GM12864 (cell line): ENCODE results near the gene ARL10.

ENCODE experiments used
- DNase-seq: peaks from one replicate; pipeline ENCODE4 v3.0.0-alpha.2; 2011; ENCODE audit warnings: low read depth
- H3K4me3 ChIP-seq: 2 replicates; pipeline ENCODE4 v1.5.1; 2011; ENCODE audit warnings: mild to moderate bottlenecking, low read depth, low read length, control low read depth
- CTCF ChIP-seq: IDR thresholded peaks from 2 replicates; pipeline ENCODE4 v1.5.1; 2011; ENCODE audit warnings: low read depth, mild to moderate bottlenecking, moderate library complexity, low read length, control low read depth, inconsistent platforms; ENCODE audit errors: missing control alignments

Gene ARL10

GRCh38 chr5:176365351-176366231 is at the start of gene ARL10:
Gene ARL10, plus strand, starts transcription at chr5:176365487. Its CDS starts 77 bp downstream, at chr5:176365564.
- no peak for DNase-seq
- peak within 1 kb of the TSS; percentile 74 for H3K4me3 ChIP-seq
- TF ChIP-seq CTCF, result no peak

GRCh38 chr5:176317534-176318374 is 47.5 kb upstream of the ARL10 start:
- H3K4me3 ChIP-seq, result no peak overlapping the region
- no peak for DNase-seq
- TF ChIP-seq CTCF, result no peak

GRCh38 chr5:176319827-176320554 is 45.3 kb upstream of the ARL10 start:
- no peak overlapping the region for H3K4me3 ChIP-seq
- no peak for DNase-seq
- peak; percentile 31 for TF ChIP-seq CTCF

GRCh38 chr5:176320577-176320976 is 44.7 kb upstream of the ARL10 start:
- no peak for TF ChIP-seq CTCF
- H3K4me3 ChIP-seq, result no peak overlapping the region
- no peak for DNase-seq

- no peak overlapping the region for H3K4me3 ChIP-seq
- no peak for TF ChIP-seq CTCF
- DNase-seq, result no peak
Measured at GRCh38 chr5:176334031-176334770, 31.1 kb upstream of the ARL10 start.

GRCh38 chr5:176337913-176338312 is 27.4 kb upstream of the ARL10 start:
- DNase-seq, result no peak
- TF ChIP-seq CTCF, result no peak
- no peak overlapping the region for H3K4me3 ChIP-seq
